H1 (cell line): ENCODE results near the gene ASB3. TPM values are rescaled to one million over a fixed set of nuclear protein-coding genes. Genes with fewer than 3 reads are reported as not detected.

ENCODE experiments used
- CTCF ChIA-PET: fragments of 300-600 bp; sonication (Branson Sonifier 250); formaldehyde crosslinking; loops from one replicate; lab custom pipeline; 2021; ENCODE audit not compliant: partially characterized antibody; lab: Charles Lee
- POLR2A ChIA-PET: fragments of 300-600 bp; sonication (Branson Sonifier 250); formaldehyde crosslinking; loops from one replicate; lab custom pipeline; 2021; ENCODE audit warnings: inconsistent platforms; ENCODE audit not compliant: partially characterized antibody; lab: Charles Lee
- DNase-seq, 2 experiments: peaks; one replicate each; pipeline versions ENCODE4 v3.0.0 to v3.0.0-alpha.2; 2010 to 2022; ENCODE audit warnings: low spot score in 2 of 2, low read depth in 1 of 2, mixed read lengths in 1 of 2
- FAIRE-seq: peaks from 2 replicates; lab custom pipeline; 2011; peaks lifted over from hg19 to GRCh38; lab: Jason Lieb, UNC
- H2AFZ ChIP-seq: 2 replicates; pipeline ENCODE4 v1.8.1; 2012; ENCODE audit warnings: low read length, inconsistent platforms
- H2AK5ac ChIP-seq: 2 replicates; pipeline ENCODE4 v1.6.1; 2013; ENCODE audit warnings: low read depth, low read length
- H2BK120ac ChIP-seq: replicated peaks from 2 replicates; pipeline ENCODE3; 2013; ENCODE audit warnings: low read depth, low read length, inconsistent platforms
- H2BK12ac ChIP-seq: 2 replicates; pipeline ENCODE4 v1.6.1; 2013; ENCODE audit warnings: low read depth, low read length
- H2BK15ac ChIP-seq: 2 replicates; pipeline ENCODE4 v1.6.1; 2013; ENCODE audit warnings: low read length
- H2BK20ac ChIP-seq: 2 replicates; pipeline ENCODE4 v1.6.1; 2013; ENCODE audit warnings: low read length
- H2BK5ac ChIP-seq: 2 replicates; pipeline ENCODE4 v1.6.1; 2013; ENCODE audit warnings: low read depth, low read length
- H3K14ac ChIP-seq: 2 replicates; pipeline ENCODE4 v1.6.1; 2013; ENCODE audit warnings: inconsistent platforms; ENCODE audit not compliant: insufficient read length
- H3K18ac ChIP-seq: 2 replicates; pipeline ENCODE4 v1.6.1; 2013; ENCODE audit warnings: low read length; ENCODE audit errors: extremely low read depth
- H3K23ac ChIP-seq: 2 replicates; pipeline ENCODE4 v1.6.1; 2013; ENCODE audit warnings: inconsistent platforms; ENCODE audit not compliant: insufficient read length
- H3K23me2 ChIP-seq: 2 replicates; pipeline ENCODE4 v1.6.1; 2013; ENCODE audit warnings: low read depth, low read length
- H3K27ac ChIP-seq: 2 replicates; pipeline ENCODE4 v1.6.1; 2011; ENCODE audit warnings: low read depth, low read length, inconsistent platforms
- H3K27me3 ChIP-seq, 4 experiments: replicated peaks in 1 of 4; 1 replicate in 1 of 4; 2 replicates in 3 of 4; pipeline versions ENCODE4 v1.6.1 to v1.8.1; 2011 to 2013; ENCODE audit warnings: low read length in 3 of 4, mild to moderate bottlenecking in 3 of 4, inconsistent platforms in 2 of 4, mixed read lengths in 2 of 4, moderate library complexity in 1 of 4; ENCODE audit not compliant: control insufficient read depth in 3 of 4, insufficient read depth in 3 of 4; ENCODE audit errors: extremely low read depth in 1 of 4
- H3K36me3 ChIP-seq, 4 experiments: 2 replicates each; pipeline versions ENCODE4 v1.6.1 to v1.8.1; 2011 to 2013; ENCODE audit warnings: mild to moderate bottlenecking in 4 of 4, low read length in 3 of 4, moderate library complexity in 2 of 4, control low read depth in 1 of 4, inconsistent platforms in 1 of 4; ENCODE audit not compliant: insufficient read depth in 4 of 4, control insufficient read depth in 2 of 4
- H3K4ac ChIP-seq: replicated peaks from 2 replicates; pipeline ENCODE3; 2013; ENCODE audit warnings: low read length, low read depth, mixed read lengths, inconsistent platforms; ENCODE audit not compliant: insufficient read length
- H3K4me1 ChIP-seq, 4 experiments: replicated peaks in 1 of 4; 1 replicate in 1 of 4; 2 replicates in 3 of 4; pipeline versions ENCODE4 v1.6.1 to v1.8.1; 2011 to 2013; ENCODE audit warnings: low read length in 3 of 4, inconsistent platforms in 2 of 4, mixed read lengths in 1 of 4; ENCODE audit not compliant: insufficient read depth in 4 of 4, control insufficient read depth in 3 of 4
- H3K4me2 ChIP-seq, 2 experiments: 2 replicates each; pipeline versions ENCODE4 v1.6.1 to v1.8.1; 2011 to 2013; ENCODE audit warnings: low read depth in 2 of 2, low read length in 2 of 2, control low read depth in 1 of 2, inconsistent platforms in 1 of 2, mild to moderate bottlenecking in 1 of 2; ENCODE audit not compliant: insufficient read depth in 1 of 2
- H3K4me3 ChIP-seq, 4 experiments: fragments of 200-600, 300-600 bp in 1 of 4; sonication (generic), shearing (Covaris generic), sonication (Bioruptor Twin) in 1 of 4; 2 replicates each; pipeline versions ENCODE4 v1.5.1 to v1.8.1; 2011 to 2016; ENCODE audit warnings: low read length in 4 of 4, low read depth in 3 of 4, control low read depth in 2 of 4, inconsistent platforms in 2 of 4, mild to moderate bottlenecking in 2 of 4, mixed read lengths in 1 of 4, moderate library complexity in 1 of 4; ENCODE audit not compliant: insufficient read depth in 2 of 4; ENCODE audit errors: extremely low read depth in 1 of 4
- H3K56ac ChIP-seq: replicated peaks from 2 replicates; pipeline ENCODE3; 2013; ENCODE audit warnings: low read depth, mild to moderate bottlenecking, mixed read lengths, low read length, inconsistent platforms; ENCODE audit not compliant: insufficient read length
- H3K79me1 ChIP-seq: 2 replicates; pipeline ENCODE4 v1.6.1; 2013; ENCODE audit warnings: low read depth, low read length, control low read depth
- H3K79me2 ChIP-seq, 2 experiments: 2 replicates each; pipeline versions ENCODE4 v1.6.1 to v1.8.1; 2012 to 2013; ENCODE audit warnings: low read length in 2 of 2, mild to moderate bottlenecking in 2 of 2, inconsistent platforms in 1 of 2; ENCODE audit not compliant: insufficient read depth in 2 of 2, control insufficient read depth in 1 of 2
- H3K9ac ChIP-seq, 4 experiments: replicated peaks in 1 of 4; 1 replicate in 1 of 4; 2 replicates in 3 of 4; pipeline versions ENCODE4 v1.6.1 to v1.8.1; 2011 to 2013; ENCODE audit warnings: low read depth in 3 of 4, low read length in 3 of 4, control low read depth in 2 of 4, mild to moderate bottlenecking in 2 of 4, moderate library complexity in 2 of 4, inconsistent platforms in 1 of 4; ENCODE audit errors: extremely low read depth in 1 of 4
- H3K9me3 ChIP-seq, 2 experiments: 2 replicates each; pipeline versions ENCODE4 v1.6.1 to v1.8.1; 2012 to 2013; ENCODE audit warnings: mild to moderate bottlenecking in 2 of 2, moderate library complexity in 2 of 2, control low read depth in 1 of 2, inconsistent platforms in 1 of 2, low read depth in 1 of 2, low read length in 1 of 2, mixed read lengths in 1 of 2; ENCODE audit not compliant: insufficient read depth in 2 of 2
- H4K20me1 ChIP-seq, 2 experiments: replicated peaks in 1 of 2; 2 replicates each; pipeline versions ENCODE3 to v1.8.1; 2011 to 2013; ENCODE audit warnings: inconsistent platforms in 2 of 2, low read length in 2 of 2, mild to moderate bottlenecking in 1 of 2; ENCODE audit not compliant: insufficient read depth in 2 of 2, control insufficient read depth in 1 of 2
- H4K5ac ChIP-seq: 2 replicates; pipeline ENCODE4 v1.6.1; 2013; ENCODE audit warnings: low read length, low read depth, mixed read lengths, inconsistent platforms; ENCODE audit not compliant: insufficient read length
- H4K8ac ChIP-seq: 2 replicates; pipeline ENCODE4 v1.8.0; 2013; ENCODE audit warnings: mild to moderate bottlenecking, moderate library complexity, low read length, inconsistent platforms; ENCODE audit not compliant: insufficient read depth; ENCODE audit errors: extremely low read depth
- H4K91ac ChIP-seq: replicated peaks from 2 replicates; pipeline ENCODE3; 2013; ENCODE audit warnings: low read length, mixed read lengths, inconsistent platforms; ENCODE audit not compliant: insufficient read length
- BRCA1 ChIP-seq: IDR thresholded peaks from 2 replicates; pipeline ENCODE4 v1.6.1; 2012; ENCODE audit warnings: low read depth, low read length, improper control_type of control experiment
- EGR1 ChIP-seq: IDR thresholded peaks from 2 replicates; pipeline ENCODE4 v1.6.1; 2011; ENCODE audit warnings: low read depth, low read length, borderline replicate concordance
- RFX5 ChIP-seq: IDR thresholded peaks from 2 replicates; pipeline ENCODE4 v1.6.1; 2011; ENCODE audit warnings: low read depth, low read length, improper control_type of control experiment, borderline replicate concordance
- SIX5 ChIP-seq: IDR thresholded peaks from 2 replicates; pipeline ENCODE4 v1.6.1; 2011; ENCODE audit warnings: mild to moderate bottlenecking, low read depth, low read length
- WGBS, 2 experiments: shearing (Covaris generic) in 1 of 2; methylation state at CpG; one replicate each; pipeline versions ENCODE4 v1.1.6 to v1.1.7; 2013 to 2015; ENCODE audit warnings: low lambda C conversion rate in 2 of 2, mixed read lengths in 2 of 2, inconsistent platforms in 1 of 2, low coverage in 1 of 2, missing lambda C conversion rate in 1 of 2; ENCODE audit not compliant: insufficient replicate concordance in 2 of 2, insufficient coverage in 1 of 2, insufficient read length in 1 of 2; ENCODE audit errors: extremely low coverage in 1 of 2, missing lambda C conversion rate in 1 of 2; 5-methylcytosine and 5-hydroxymethylcytosine counted together
- polyA plus RNA-seq, 7 experiments: library from polyadenylated mRNA; depleted of rRNA in 3 of 7; stranded (reverse) in 5 of 7; unstranded in 2 of 7; fragments of >200 nt in 5 of 7; fragments of 200-250 nt in 2 of 7; gene quantifications; 1 replicate in 5 of 7; 2 replicates in 1 of 7; 4 replicates in 1 of 7; pipeline versions ENCODE4 v1.2.1 to v1.2.3, GENCODE V29; 2011 to 2013; ENCODE audit warnings: missing spikeins in 2 of 7, mixed read lengths in 2 of 7
- total RNA-seq: library from RNA; stranded (reverse); fragmentation: NEBNext Ultra II Directional; extraction: Animal tissue kit (Norgen Biotek cat#: 25700); gene quantifications from 2 replicates; pipeline ENCODE4 v1.2.1, GENCODE V29; 2021

ASB3 gene
- total and polyA plus RNA-seq, 2 of the 8 experiments (the other 6 are each of a cell fraction or from before 2014, with no cell fraction given), result 22.6 to 25.4 TPM

GRCh38 chr2:53765767-53766166 lies 21.0 kb downstream of the ASB3 start:
- 100% methylated on average over 1 of the region's 1 CpG; no CpG with 5 or more reads in 1 of the 2 experiments for WGBS, 2 experiments
- POLR2A ChIA-PET, result interaction anchor here (11.3 kb wide), 1 partner anchor 19 kb away, joined by 124 read pairs; the partner anchor contains the start of genes ASB3 and ERLEC1
- no peak overlapping the region for H2BK5ac ChIP-seq

More at GRCh38 chr2:53765767-53766166, 21.0 kb downstream of the ASB3 start:
- Histone ChIP-seq H3K14ac (no peak overlapping the region), H3K56ac (no peak overlapping the region), H3K4me2 (no peak overlapping the region), H2BK20ac (no peak overlapping the region), H3K36me3 (peaks cover 0 to 8% (median 5%) of the 10 kb centered on the region in 4 experiments; a peak in 4 of 8 replicates), H3K9me3 (no peaks in the 10 kb centered on the region), H3K4ac (no peak overlapping the region), H3K18ac (no peak overlapping the region), H4K91ac (no peak overlapping the region), H2BK15ac (no peak overlapping the region), H4K8ac (no peak overlapping the region), H2BK120ac (no peak overlapping the region), H4K5ac (no peak overlapping the region), H3K27me3 (no peaks in the 10 kb centered on the region), H4K20me1 (peaks cover 3 to 4% of the 10 kb centered on the region in 2 experiments)
- FAIRE-seq (no peak), DNase-seq (no peak)
- CTCF ChIA-PET, result no interaction called here
- TF ChIP-seq EGR1 (no peak), RFX5 (no peak), SIX5 (no peak), BRCA1 (no peak)
- TF ChIP-seq, all 59 proteins: peak for 0
- H2BK12ac ChIP-seq, result no peak overlapping the region
- peaks cover 0 to 23% of the 10 kb centered on the region in 2 experiments; a peak in 2 of 4 replicates for H3K79me2 ChIP-seq
- H3K79me1 ChIP-seq, result no peaks in the 10 kb centered on the region
- no peak overlapping the region for H2AFZ ChIP-seq
- H3K4me1 ChIP-seq, result peaks cover 0 to 3% (median 0%) of the 10 kb centered on the region in 4 experiments; a peak in 1 of 7 replicates
- H3K23me2 ChIP-seq, result peaks cover 2% of the 10 kb centered on the region; the same call in 1 of the 2 replicates
- H3K27ac ChIP-seq, result no peak overlapping the region
- H2AK5ac ChIP-seq, result no peak overlapping the region
- H3K23ac ChIP-seq, result no peak overlapping the region
- no peak overlapping the region for H3K4me3 ChIP-seq
- H3K9ac ChIP-seq, result no peak overlapping the region
